SK-N-SH treated with all-trans-retinoic acid at 6 μM for 48 hours (cell line): ENCODE results near the gene HDGFL2.

Source experiments
- ATAC-seq: fragments of 200-7000 bp; cut with Tn5 transposase; 3 replicates; pipeline ENCODE4 v1.9.1; 2020; ENCODE audit warnings: mild to moderate bottlenecking, moderate library complexity
- ARNTL ChIP-seq: fragments of 450-650 bp; formaldehyde crosslinking; IDR thresholded peaks from 2 replicates; pipeline ENCODE4 v1.5.0; 2020; ENCODE audit warnings: low read depth, mild to moderate bottlenecking, moderate library complexity, borderline replicate concordance
- BACH2 ChIP-seq: fragments of 250-450 bp; sonication (Bioruptor Pico); IDR thresholded peaks from 2 replicates; pipeline ENCODE4 v1.9.0; 2021; ENCODE audit warnings: mild to moderate bottlenecking, borderline replicate concordance
- CSDC2 ChIP-seq: fragments of 250-450 bp; sonication (Bioruptor Pico); IDR thresholded peaks from 2 replicates; pipeline ENCODE4 v1.5.0; 2020; ENCODE audit warnings: mild to moderate bottlenecking, moderate library complexity
- ESRRG ChIP-seq: fragments of 250-450 bp; sonication (Bioruptor Pico); IDR thresholded peaks from 2 replicates; pipeline ENCODE4 v1.6.1; 2021; ENCODE audit warnings: mild to moderate bottlenecking
- GLIS3 ChIP-seq: fragments of 250-450 bp; sonication (Bioruptor Pico); IDR thresholded peaks from 2 replicates; pipeline ENCODE4 v1.5.0; 2020; ENCODE audit warnings: mild to moderate bottlenecking, moderate library complexity
- ISL1 ChIP-seq: fragments of 250-450 bp; sonication (Bioruptor Pico); IDR thresholded peaks from 2 replicates; pipeline ENCODE4 v2.1.2; 2022; ENCODE audit warnings: mild to moderate bottlenecking, moderate library complexity
- OSR1 ChIP-seq: fragments of 250-450 bp; sonication (Bioruptor Pico); IDR thresholded peaks from 2 replicates; pipeline ENCODE4 v1.8.0; 2022; ENCODE audit warnings: moderate library complexity, mild to moderate bottlenecking, inconsistent platforms
- PPARA ChIP-seq: fragments of 250-450 bp; sonication (Bioruptor Pico); IDR thresholded peaks from 2 replicates; pipeline ENCODE4 v1.5.0; 2020; ENCODE audit warnings: mild to moderate bottlenecking, borderline replicate concordance
- RARB ChIP-seq: fragments of 250-450 bp; sonication (Bioruptor Pico); IDR thresholded peaks from 2 replicates; pipeline ENCODE4 v1.8.0; 2021; ENCODE audit warnings: mild to moderate bottlenecking, moderate library complexity
- SNAI2 ChIP-seq: fragments of 250-450 bp; sonication (Bioruptor Pico); IDR thresholded peaks from 2 replicates; pipeline ENCODE4 v1.5.0; 2020; ENCODE audit warnings: mild to moderate bottlenecking, moderate library complexity
- TCF4 ChIP-seq: fragments of 250-450 bp; sonication (Bioruptor Pico); IDR thresholded peaks from 2 replicates; pipeline ENCODE4 v1.8.0; 2021; ENCODE audit warnings: mild to moderate bottlenecking, moderate library complexity, borderline replicate concordance
- TOX ChIP-seq: fragments of 250-450 bp; sonication (Bioruptor Pico); IDR thresholded peaks from 2 replicates; pipeline ENCODE4 v1.8.0; 2021; ENCODE audit warnings: mild to moderate bottlenecking, moderate library complexity, borderline replicate concordance
- ZFP30 ChIP-seq: fragments of 450-650 bp; formaldehyde crosslinking; IDR thresholded peaks from 2 replicates; pipeline ENCODE4 v1.5.0; 2022; ENCODE audit warnings: mild to moderate bottlenecking, moderate library complexity
- ZNF565 ChIP-seq: fragments of 450-650 bp; formaldehyde crosslinking; conservative IDR thresholded peaks from 2 replicates; pipeline ENCODE4 v1.5.0; 2020; ENCODE audit warnings: low read depth, mild to moderate bottlenecking, moderate library complexity
- ZNF70 ChIP-seq: fragments of 450-650 bp; formaldehyde crosslinking; IDR thresholded peaks from 2 replicates; pipeline ENCODE4 v1.5.0; 2020; ENCODE audit warnings: mild to moderate bottlenecking, moderate library complexity
- ZNF8 ChIP-seq: fragments of 450-650 bp; formaldehyde crosslinking; IDR thresholded peaks from 2 replicates; pipeline ENCODE4 v1.5.0; 2020; ENCODE audit warnings: mild to moderate bottlenecking, moderate library complexity
- TF ChIP-seq, protein P1 (sequence below): fragments of 250-450 bp; sonication (Bioruptor Pico); IDR thresholded peaks from 2 replicates; pipeline ENCODE4 v1.5.1; 2020; ENCODE audit warnings: low read depth, mild to moderate bottlenecking, moderate library complexity
- TF ChIP-seq, protein P2 (sequence below): fragments of 250-450 bp; sonication (Bioruptor Pico); IDR thresholded peaks from 2 replicates; pipeline ENCODE4 v1.5.0; 2020; ENCODE audit warnings: mild to moderate bottlenecking, moderate library complexity
- TF ChIP-seq, protein P3 (sequence below): fragments of 250-450 bp; sonication (Bioruptor Pico); IDR thresholded peaks from 2 replicates; pipeline ENCODE4 v1.5.1; 2021; ENCODE audit warnings: mild to moderate bottlenecking, moderate library complexity
- TF ChIP-seq, protein P4 (sequence below): fragments of 250-450 bp; sonication (Bioruptor Pico); IDR thresholded peaks from 2 replicates; pipeline ENCODE4 v1.8.0; 2020; ENCODE audit warnings: mild to moderate bottlenecking, moderate library complexity, borderline replicate concordance

The HDGFL2 gene

DNA sequence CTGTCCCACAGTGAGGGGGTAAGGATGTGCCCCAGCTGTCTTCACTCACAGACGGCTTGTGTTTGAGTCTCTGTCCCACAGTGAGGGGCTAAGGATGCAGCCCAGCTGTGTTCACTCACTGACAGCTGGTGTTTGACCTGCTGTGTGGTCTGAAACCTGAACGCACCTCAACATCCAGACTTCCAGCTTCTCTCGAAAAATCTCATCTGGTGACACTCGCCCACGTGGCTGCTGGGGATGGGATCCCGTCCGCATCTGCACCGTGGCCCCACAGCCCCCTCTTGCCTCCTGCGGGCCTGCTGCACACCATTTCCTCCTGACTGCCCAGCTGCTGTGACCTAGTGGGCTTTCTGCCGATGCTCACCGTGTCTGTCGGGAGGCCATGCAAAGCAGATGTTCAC lies 42.3 kb upstream of the HDGFL2 start (continued):
- no peak for TF ChIP-seq ISL1 (CRISPR knock-in tag)
- TF ChIP-seq TCF4 (CRISPR knock-in tag): no peak
- TF ChIP-seq ZNF565 (CRISPR knock-in tag): no peak
- TF ChIP-seq TOX (CRISPR knock-in tag): no peak

DNA sequence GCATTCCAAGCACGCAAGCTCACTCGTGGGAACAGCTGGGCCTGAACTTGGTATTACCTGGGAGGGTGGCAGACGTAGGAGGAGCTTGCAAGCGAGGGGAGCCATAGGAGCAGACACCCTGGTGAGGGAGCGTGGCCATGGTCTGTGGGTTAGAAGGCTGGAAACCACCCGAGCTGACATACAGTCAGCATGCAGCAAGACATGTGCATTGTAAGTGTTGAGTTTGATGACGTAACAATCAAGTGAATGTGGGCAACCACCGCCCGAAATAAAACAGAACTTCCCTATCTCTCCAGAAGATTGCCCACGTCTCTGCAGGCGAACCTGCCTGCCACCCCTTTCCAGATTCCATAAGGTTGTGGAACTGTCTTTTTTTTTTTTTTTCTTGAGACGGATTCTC lies 41.3 kb upstream of the HDGFL2 start:
- TF ChIP-seq, protein P1, sequence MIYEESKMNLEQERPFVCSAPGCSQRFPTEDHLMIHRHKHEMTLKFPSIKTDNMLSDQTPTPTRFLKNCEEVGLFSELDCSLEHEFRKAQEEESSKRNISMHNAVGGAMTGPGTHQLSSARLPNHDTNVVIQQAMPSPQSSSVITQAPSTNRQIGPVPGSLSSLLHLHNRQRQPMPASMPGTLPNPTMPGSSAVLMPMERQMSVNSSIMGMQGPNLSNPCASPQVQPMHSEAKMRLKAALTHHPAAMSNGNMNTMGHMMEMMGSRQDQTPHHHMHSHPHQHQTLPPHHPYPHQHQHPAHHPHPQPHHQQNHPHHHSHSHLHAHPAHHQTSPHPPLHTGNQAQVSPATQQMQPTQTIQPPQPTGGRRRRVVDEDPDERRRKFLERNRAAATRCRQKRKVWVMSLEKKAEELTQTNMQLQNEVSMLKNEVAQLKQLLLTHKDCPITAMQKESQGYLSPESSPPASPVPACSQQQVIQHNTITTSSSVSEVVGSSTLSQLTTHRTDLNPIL (CRISPR knock-in tag): no peak
- TF ChIP-seq SNAI2 (CRISPR knock-in tag): no peak
- TF ChIP-seq ZNF70 (CRISPR knock-in tag): no peak
- TF ChIP-seq BACH2 (CRISPR knock-in tag): no peak
- TF ChIP-seq, protein P2, sequence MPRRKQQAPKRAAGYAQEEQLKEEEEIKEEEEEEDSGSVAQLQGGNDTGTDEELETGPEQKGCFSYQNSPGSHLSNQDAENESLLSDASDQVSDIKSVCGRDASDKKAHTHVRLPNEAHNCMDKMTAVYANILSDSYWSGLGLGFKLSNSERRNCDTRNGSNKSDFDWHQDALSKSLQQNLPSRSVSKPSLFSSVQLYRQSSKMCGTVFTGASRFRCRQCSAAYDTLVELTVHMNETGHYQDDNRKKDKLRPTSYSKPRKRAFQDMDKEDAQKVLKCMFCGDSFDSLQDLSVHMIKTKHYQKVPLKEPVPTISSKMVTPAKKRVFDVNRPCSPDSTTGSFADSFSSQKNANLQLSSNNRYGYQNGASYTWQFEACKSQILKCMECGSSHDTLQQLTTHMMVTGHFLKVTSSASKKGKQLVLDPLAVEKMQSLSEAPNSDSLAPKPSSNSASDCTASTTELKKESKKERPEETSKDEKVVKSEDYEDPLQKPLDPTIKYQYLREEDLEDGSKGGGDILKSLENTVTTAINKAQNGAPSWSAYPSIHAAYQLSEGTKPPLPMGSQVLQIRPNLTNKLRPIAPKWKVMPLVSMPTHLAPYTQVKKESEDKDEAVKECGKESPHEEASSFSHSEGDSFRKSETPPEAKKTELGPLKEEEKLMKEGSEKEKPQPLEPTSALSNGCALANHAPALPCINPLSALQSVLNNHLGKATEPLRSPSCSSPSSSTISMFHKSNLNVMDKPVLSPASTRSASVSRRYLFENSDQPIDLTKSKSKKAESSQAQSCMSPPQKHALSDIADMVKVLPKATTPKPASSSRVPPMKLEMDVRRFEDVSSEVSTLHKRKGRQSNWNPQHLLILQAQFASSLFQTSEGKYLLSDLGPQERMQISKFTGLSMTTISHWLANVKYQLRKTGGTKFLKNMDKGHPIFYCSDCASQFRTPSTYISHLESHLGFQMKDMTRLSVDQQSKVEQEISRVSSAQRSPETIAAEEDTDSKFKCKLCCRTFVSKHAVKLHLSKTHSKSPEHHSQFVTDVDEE (CRISPR knock-in tag): no peak
- no peak for TF ChIP-seq ZNF565 (CRISPR knock-in tag)
- no peak for TF ChIP-seq ESRRG
- TF ChIP-seq CSDC2: no peak
- no peak for ATAC-seq

DNA sequence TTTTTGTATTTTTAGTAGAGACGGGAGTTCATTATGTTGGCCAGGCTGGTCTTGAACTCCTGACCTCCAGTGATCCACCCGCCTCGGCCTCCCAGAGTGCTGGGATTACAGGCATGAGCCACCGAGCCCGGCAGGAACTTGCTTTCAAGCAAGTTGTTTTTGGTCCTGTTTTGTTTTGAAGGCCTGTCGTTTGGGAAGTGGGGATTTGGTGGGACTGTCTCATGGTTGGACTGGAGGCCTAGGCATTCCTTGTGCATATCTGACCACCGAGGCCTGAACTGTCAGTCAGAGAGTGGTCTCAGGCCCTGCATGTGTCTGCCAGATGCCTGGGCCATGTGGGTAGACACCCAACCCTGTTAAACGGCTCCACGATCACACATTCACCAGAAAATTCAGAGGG lies 40.8 kb upstream of the HDGFL2 start:
- TF ChIP-seq ZFP30 (CRISPR knock-in tag): no peak
- TF ChIP-seq, protein P1 (CRISPR knock-in tag): no peak
- TF ChIP-seq RARB (CRISPR knock-in tag): no peak
- TF ChIP-seq GLIS3 (CRISPR knock-in tag): no peak
- no peak for TF ChIP-seq TOX (CRISPR knock-in tag)
- no peak for TF ChIP-seq OSR1 (CRISPR knock-in tag)
- TF ChIP-seq, protein P3, sequence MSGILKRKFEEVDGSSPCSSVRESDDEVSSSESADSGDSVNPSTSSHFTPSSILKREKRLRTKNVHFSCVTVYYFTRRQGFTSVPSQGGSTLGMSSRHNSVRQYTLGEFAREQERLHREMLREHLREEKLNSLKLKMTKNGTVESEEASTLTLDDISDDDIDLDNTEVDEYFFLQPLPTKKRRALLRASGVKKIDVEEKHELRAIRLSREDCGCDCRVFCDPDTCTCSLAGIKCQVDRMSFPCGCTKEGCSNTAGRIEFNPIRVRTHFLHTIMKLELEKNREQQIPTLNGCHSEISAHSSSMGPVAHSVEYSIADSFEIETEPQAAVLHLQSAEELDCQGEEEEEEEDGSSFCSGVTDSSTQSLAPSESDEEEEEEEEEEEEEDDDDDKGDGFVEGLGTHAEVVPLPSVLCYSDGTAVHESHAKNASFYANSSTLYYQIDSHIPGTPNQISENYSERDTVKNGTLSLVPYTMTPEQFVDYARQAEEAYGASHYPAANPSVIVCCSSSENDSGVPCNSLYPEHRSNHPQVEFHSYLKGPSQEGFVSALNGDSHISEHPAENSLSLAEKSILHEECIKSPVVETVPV (CRISPR knock-in tag): no peak
- no peak for TF ChIP-seq SNAI2 (CRISPR knock-in tag)
- TF ChIP-seq ARNTL (CRISPR knock-in tag): no peak
- no peak for TF ChIP-seq BACH2 (CRISPR knock-in tag)
- no peak for TF ChIP-seq PPARA (CRISPR knock-in tag)
- TF ChIP-seq, protein P4, sequence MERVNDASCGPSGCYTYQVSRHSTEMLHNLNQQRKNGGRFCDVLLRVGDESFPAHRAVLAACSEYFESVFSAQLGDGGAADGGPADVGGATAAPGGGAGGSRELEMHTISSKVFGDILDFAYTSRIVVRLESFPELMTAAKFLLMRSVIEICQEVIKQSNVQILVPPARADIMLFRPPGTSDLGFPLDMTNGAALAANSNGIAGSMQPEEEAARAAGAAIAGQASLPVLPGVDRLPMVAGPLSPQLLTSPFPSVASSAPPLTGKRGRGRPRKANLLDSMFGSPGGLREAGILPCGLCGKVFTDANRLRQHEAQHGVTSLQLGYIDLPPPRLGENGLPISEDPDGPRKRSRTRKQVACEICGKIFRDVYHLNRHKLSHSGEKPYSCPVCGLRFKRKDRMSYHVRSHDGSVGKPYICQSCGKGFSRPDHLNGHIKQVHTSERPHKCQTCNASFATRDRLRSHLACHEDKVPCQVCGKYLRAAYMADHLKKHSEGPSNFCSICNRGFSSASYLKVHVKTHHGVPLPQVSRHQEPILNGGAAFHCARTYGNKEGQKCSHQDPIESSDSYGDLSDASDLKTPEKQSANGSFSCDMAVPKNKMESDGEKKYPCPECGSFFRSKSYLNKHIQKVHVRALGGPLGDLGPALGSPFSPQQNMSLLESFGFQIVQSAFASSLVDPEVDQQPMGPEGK (CRISPR knock-in tag): no peak
- no peak for TF ChIP-seq ZNF8 (CRISPR knock-in tag)
- TF ChIP-seq TCF4 (CRISPR knock-in tag): no peak
- TF ChIP-seq ESRRG: no peak
- TF ChIP-seq, protein P2 (CRISPR knock-in tag): no peak
- TF ChIP-seq ZNF565 (CRISPR knock-in tag): no peak
- ATAC-seq: no peak
